Activated gamma-delta T cell treated with Interleukin-2 at 50 U/mL for 16 hours (primary cell): ENCODE results near the gene SEMA7A.

Experiments
- DNase-seq: peaks from one replicate; pipeline ENCODE4 v3.0.0-alpha.2; 2020

Gene SEMA7A

DNA sequence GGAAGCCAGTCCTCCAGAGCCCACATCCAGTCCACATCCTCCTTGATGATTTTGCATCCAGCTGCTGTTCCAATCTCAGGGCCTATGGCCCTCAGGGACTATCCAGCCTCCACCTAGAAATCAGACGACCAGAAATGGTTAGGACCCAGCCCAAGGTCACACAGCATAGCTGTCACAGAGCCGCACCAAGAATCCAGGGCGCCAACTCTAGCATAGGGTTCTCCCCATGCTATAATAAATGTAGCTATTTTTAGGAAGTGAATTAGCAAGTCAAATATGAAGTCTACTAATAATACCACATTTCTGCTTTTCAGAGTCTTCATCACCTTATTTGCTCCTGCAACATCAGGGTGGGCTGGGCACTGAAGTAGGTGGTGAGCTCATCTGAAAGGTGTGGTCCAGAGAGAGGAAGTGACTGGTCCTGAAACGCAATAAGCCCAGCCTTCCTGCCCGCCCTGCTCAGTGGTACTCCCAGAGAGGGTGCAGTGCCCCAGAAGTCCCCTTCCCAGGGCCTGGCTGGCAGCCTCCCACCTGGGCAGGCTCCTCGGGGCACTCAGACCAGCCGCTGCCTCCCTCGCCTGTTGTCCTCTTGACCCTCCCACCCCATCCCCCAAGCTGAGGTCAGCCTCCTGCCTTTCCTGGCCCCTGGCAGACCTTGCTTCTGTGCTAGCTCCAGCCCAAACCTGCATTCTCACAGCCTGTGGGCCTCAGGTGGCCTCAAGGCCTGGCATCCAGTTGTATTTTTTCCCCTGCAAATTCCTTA is 48.7 kb downstream of the SEMA7A start:
- peak; percentile 55 for DNase-seq

DNA sequence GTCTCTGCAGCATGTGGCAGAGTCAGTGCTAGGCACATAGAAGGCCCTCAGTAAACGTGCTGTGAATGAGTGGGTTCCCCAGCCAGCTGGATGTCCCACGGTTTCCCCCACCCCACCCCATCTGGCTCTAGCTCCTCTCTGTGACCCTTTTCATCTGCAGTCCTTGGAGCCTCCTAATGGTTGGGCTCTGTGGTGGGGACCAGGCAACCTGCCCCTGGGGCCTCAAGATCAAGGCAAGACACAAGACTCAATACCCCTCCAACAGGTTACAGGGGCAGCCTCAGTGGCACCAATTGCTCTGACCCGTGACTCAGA is 49.2 kb downstream of the SEMA7A start:
- no peak for DNase-seq

DNA sequence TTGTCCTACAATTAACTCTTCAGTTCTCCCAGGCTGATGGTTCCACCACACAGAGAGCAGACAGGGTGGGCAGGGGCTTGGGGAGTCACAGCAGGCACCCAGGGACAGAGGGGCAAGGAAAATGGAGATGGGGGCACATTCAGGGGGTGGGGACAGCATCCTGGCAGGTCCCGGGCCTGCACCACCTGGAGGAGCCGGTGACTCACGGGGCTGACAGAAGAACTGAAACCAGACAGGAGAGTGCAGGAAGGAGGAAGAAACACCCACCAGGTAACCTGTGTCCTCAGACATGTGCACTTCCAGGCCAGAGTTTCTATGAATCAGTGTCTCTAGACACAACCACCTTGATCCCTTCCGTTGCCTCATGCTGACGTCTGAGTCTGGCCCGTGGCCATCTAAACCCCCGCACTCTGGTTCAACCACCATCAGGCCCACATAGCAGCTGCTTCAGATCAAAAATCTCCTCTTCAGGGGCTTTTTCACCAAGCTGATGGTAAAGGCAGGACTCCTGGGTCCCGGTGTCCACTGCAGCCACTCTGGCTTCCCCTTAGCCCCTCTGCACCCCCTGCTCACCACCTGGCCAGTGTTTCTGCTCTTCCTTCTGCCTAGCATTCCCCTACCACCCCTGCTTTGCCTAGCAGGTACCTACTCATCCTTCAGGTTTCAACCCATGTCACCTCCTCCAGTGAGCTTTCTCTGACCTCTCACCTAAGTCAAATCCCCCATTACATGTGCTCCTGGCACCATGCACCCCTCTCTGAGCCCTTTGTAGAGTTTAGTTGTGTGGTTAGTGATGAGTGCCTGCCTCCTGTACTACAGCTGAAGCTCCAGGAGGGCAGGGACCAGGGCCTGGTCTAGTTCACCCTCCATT is 49.8 kb downstream of the SEMA7A start:
- DNase-seq: peak; percentile 53

DNA sequence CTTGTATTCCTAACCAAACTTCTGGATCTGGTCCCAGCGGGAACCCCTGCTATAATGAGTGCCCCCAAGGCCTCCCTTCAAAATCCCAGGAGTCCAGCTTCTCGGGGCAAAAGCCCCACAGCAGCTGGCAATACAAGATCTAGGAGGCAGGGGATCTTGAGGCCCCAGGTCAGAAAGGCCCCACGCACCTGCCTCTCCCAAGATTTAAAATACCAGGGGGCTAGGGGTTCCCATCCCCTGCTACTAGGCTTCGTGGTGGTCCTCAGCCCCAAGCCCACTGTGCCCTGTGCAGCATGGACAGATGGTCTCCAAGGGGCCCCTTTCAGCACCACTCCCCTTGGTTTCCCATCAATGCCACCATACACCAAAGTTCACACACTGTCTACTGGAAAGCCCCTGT is 50.5 kb downstream of the SEMA7A start:
- no peak for DNase-seq

DNA sequence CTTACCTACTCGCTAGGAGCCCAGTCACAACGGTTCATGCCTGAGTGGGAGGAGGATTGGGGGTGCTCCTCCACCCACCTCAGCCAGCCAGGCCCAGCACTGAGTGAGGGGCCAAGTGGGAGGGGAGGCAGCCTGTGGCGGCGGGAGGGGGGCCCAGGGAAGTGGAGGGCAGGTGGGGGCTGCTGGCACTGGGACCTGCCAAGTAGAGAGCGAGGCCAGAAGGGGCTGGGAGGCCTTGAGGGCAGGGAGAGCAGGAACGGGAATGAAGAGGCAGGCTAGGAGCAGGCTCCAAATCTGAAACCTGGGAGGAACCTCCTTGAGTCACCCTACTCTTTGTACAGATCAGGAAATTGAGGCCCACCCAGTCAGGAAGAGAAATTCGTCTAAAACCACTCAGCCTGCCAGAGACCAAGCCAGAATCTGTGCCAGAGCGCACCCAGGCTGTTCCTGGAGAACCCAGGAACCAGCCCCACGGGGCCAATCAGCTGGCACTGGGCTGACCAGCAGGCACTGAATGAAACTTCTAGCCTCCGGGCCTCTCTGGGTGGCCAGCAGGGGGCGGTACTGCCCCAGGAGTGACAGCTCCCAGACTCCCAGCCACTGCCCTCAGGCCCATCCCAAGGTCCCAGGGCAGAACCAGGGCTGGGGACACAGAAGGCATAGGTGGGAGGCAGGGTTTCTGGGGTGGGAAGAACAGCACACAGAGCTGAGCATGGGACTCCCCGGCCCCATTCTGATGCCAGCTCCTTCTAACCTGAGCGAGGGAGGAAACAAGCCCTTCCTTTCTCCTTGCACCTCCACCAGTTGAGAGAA is 51.5 kb downstream of the SEMA7A start:
- peak; percentile 78 for DNase-seq

DNA sequence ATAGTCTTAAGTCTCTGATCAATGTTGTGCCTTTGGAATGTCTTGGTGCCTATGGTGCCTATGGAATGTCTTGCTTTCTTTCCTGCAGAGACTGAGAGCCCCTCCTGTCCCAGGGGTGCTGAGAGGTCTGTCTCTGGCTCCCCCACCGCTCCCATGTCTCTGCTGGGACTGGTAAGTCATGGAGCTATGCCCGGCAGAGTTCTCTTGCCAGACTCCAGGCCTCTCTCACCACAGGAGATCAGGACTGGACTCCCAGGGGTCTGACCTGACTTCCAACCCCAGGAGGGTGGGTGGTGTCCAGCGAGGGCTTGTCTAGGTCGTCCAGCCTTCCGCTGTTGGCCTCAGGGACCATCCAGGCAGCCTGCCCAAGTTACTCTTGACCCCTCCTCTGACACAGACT is 52.3 kb downstream of the SEMA7A start:
- no peak for DNase-seq

DNA sequence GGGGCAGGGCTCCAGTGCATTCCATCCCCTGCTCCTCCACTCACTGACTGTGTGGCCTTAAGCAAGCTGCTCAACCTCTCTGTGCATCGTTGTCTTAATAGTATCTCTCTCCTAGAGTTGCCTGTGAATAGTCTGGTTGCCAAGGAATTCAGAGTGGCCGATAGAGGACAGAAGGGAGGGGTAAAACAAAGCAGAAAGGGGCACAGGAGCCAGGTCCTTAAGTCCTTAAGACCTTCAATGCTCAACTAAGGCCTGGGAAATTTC is 52.6 kb downstream of the SEMA7A start:
- no peak for DNase-seq

DNA sequence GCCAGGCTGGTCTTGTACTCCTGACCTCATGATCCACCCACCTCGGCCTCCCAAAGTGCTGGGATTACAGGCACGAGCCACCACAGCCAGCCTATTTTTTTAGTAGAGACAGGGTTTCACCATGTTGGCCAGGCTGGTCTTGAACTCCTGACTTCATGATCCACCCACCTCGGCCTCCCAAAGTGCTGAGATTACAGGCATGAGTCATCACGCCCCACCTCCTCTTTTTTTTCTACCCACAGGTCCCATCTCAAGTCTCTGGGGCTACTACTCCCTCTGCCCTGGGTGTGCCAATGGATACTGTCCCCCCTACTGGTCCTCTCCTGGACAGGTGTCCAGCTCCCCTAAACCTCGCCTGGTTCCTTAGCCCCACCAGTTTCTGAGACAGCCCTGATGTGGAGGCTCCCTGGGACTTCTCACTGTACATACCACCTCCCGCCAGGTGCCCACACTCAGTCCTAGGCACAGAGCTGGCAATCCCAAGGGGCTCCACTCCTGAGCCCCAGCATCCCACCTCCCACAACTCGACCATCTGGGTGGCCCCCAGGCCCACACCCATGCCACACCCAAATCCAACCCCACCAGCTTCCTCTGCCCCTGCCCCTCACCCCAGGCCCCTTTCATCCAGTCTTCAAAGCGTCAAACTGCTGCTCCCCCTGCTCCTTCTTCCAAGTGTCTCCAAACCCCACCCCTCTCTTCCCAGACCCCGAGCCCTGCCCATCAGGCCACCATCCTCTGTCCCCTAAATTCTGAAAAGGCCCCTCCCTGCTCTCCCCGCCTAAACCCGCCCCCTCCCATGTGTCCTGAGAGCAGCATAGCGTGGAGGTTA is 53.2 kb downstream of the SEMA7A start:
- no peak for DNase-seq

DNA sequence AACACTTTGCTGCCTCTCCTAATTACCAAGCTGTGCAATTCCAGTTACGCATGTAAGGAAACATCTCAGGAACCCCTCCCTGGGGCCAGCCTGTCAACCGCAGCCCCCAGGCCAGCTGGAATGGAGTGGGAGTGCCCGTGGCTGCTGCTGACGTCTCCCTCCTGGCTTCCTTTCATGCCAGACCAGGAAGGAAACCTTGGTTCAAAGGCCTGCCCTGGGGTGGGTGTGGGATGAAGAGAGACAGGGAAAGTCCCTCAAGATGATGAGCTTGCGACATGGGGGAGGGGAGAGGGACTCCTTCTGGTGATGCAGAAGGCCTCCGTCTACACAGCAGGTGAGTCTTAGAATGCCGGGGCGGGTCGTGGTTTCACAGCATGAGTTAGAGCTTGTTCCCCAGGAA is 54.9 kb downstream of the SEMA7A start:
- DNase-seq: no peak

DNA sequence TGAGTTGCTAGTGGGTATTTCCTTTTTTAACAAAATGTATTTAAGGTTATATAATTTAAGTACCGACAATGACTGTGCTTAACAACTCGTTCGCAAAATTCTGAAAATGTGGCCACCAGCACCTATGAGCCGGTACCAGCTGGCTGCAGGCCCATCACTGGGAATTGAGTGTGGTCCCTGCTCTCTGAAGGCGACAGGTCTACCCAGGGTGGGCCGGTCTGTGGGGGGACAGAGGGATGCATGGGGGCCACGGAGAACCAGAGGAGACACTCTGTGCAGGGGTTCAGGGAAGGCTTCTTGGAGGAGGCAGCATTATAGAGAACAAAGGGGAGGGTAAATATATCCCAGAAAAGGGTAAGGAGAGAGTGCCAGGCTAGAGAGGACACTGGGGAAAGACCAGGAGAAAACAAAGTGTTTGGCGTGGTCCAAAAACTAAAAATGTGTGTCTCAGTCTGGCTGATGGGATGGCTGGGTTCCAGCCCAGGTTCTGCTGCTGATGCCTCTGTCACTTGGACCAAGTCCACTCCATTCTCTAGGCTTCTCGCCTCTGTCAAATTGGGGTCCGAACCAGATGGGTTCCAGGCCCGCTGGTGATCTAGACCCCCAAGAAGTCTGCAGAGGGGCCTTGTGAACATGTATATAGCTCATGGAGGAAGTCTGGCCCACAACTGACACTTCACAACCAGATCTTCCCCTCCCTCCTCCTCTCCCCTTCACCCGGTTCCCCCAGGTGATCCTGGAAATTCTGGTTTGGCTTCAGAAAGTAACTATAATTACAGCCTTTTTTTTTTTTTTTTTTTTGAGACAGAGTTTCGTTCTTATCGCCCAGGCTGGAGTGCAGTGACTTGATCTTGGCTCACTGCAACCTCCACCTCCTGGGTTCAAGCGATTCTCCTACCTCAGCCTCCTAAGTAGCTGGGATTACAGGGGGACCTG is 55.7 kb downstream of the SEMA7A start:
- DNase-seq: no peak

DNA sequence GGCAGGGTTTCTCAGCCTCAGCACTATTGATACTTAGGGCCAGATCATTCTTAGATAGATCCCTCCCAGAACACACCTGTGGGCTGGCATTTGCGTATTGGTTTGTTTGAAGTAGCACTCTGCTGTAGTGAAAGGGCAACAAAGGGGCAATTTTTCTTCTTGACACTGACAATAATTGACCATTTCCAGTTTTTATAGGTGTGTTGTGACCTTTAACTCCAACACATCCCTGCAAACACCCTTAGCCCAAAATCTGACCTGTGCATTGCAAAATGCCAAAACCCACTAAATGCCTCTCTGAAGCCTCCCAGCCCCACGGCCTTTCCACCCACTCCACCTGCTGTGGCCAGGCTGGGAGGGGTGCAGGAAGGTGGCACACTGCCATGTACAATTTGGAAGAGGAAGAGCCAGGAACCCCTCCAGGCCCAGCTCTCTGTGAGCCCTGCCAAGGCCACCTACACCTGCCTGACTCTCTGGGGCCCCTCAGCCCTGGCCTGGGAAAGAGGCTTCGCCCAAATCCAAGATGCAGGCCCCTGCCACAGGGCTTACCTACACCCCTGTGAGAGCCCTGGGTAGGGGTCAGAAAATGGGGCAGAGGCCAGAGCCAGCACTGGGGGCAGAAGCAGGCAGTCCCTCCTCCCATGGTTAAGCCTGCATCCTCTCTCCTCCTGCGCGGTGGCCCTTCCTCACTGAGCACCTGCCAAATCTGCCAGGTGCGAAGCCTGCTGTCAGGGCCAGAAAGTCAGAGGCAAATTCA is 56.8 kb downstream of the SEMA7A start:
- no peak for DNase-seq

DNA sequence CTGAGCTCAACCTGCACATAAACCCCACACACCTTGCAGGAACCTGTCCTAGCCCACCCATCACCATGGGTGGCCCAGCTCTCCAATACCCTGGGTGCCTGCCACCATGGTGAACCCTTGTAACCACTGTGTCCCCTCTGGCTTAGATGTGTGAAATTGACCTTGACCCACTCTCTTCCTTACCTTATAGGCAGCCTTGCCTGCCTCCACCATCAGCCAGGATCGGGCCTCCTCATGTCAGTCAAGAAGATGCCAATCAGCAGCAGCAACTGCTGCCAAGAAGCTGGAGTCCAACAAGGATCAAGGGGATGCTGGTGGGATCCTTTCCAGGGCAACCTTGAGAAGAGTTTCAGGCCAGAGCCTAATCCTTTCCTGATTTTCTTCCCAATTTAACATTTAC is 57.5 kb downstream of the SEMA7A start:
- DNase-seq: no peak

DNA sequence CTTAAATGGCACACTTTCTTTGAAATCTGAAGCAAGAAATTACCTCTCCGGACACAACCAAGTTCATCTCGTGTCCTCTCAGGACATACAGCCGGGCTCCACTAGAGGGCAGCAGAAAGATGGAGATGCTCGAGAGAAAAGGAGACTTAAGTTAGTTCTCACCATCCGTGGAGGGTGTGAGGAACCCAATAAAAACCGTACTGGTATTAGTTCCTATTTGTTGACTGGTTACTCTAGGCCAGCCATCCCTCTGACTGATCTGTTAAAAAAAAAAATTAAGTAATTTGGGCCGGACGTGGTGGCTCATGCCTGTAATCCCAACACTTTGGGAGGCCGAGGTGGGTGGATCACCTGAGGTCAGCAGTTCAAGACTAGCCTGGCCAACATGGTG is 58.5 kb downstream of the SEMA7A start:
- DNase-seq: peak; percentile 85

DNA sequence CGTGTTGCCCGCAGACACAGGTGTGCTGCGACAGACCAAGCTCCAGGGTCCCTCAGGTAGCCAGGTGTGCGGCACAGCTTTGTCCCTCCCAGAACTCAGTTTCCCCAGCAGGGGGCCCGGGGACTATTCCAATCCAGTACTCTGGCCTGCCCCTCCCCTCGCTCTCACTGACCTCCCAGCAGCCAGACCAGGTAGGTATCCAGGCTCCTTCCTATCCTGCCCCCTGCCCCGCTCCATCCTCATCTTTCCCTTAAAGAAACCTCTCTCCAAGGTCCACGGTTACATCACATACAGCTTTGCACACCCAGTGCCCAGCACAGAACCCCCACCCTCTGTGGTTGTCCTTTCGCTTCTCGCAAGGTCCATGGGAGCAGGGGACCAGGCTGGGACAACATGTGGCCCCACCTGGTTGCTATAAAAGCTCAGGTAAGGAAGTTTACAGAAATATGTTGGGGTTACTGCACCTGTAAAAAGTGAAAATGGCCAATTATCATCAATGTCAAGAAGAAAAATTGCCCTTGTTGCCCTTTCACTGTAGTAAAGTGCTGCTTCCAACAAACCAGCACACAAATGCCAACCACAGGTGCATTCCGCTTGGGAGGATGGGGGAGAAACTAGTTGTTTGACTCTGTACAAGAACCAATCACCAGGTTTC is 59.0 kb downstream of the SEMA7A start:
- DNase-seq: no peak

DNA sequence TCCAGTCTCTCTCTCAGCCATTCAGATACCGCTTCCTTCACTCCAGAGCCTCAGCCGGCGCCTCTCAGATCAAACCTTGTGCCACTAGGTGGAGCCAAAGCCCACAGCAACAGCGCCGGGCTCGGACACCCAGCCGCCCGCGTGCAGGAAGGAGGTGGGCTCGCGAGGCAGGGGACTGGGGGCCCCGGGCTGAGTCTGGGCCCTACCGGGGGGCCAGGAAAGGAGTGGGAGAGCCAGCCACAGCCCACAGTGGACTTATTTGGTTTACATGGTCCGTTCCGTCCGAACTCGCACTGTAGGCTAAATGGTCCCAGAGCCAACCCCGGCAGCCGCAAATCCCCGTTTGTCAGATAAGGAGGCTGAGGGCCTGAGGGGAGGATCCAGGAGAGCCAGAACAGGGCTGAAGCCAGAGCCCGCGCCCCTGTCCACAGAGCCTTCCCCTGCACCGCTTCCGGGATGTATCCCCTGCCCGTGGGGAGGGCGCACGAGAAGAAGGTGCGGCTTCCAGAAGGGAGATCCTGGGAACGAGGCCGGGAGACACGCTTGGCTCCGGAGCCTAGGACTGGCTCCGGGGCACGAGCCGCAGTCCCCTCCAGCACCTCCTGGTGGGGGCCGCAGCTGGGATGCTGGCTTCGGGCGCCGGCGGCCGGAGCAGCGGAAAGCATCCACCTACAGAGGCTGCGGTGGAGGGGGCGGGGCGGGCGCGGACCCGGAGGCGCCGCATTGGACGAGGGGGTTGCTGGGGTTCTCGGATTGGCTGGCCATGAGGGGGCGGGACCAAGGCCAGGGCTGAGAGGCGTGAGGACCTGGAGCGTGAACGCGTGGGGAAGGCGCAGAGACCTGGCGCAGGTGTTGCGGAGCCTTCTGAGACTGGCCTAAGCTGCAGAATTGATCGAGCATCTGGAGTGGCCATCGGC is 59.8 kb downstream of the SEMA7A start:
- peak; percentile 95 for DNase-seq

DNA sequence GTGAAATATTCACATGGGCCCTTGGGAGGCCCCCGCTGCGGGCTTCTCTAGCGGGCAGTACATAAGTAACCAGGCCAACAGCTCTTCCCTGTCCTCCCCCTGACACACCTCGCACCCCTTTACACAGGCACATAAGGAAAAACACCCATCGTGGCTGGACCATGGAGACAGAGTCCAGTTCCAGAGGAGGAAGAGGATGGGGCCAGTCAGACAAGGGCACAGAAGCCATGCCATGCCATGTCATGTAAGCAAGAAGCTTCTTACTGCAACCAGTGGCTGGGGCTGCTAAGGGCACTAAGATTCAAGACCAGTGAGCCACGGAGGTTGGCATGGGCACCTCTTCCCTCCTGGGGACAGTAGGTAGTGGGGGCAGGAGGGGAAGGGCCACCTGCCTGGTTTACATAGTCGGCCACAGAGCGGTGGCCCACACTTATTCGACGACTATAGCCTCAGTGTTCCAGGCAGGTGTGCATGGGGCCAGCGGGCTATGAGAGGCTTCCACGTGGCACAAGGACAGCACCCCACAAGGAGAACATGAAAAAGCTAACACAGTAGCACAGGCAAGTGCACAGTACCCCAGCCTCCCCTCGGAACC is 60.6 kb downstream of the SEMA7A start:
- DNase-seq: no peak

DNA sequence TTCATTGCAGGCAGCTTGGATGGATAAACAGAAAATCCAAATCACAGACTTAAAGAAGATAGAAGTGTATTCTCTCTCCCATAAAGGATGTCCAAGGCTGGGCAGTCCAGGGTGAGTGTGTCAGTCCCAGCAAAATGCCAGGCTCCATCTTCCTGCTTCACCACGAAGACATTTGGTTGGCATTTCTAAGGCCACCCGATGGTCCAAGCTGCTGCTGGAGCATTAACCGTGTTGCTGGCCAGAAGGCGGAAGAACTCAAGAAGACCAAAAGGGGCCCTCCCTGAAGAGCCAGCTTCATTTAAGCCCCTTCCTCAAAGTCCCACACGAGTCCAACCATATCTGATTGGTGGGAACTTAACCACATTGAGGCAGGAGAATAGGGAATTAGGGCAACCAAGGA is 63.3 kb downstream of the SEMA7A start:
- no peak for DNase-seq

DNA sequence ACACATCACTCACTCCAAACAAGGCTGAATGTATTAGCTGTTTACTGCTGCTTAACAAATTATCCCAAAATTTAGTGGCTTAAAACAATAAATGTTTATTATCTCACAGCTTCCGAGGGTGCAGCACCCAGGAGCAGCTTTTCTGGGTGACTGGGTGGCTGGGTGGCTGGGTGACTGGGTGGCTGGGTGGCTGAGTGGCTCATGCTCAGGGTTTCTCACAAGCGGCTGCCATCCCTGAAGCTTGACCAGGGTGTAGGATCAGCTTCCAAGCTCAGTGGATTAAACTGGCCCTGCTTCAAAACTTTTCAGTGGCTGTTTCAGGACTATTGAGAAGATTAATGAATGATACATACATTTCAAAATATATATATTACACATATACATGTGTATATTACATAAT is 64.0 kb downstream of the SEMA7A start:
- no peak for DNase-seq
